ENCODE data around the gene PPARGC1A. TPM values are rescaled to one million over a fixed set of nuclear protein-coding genes. Genes with fewer than 3 reads are reported as not detected.

PPARGC1A gene
- total and polyA plus RNA-seq, 7 donors, result 7.8 to 89.3 (median 37.2) TPM

- no peak overlapping the region for H3K4me3 ChIP-seq
- H3K27ac ChIP-seq, result no peak overlapping the region
- no peak for TF ChIP-seq CTCF (IDR thresholded peaks at IDR 0.05)
- H3K27me3 ChIP-seq (ENCODE audit: insufficient read depth in 3 of 3, low read length in 2 of 3), result no peaks in the 10 kb centered on the region
- H3K4me1 ChIP-seq, result peaks cover 9% of the 10 kb centered on the region
- no peaks in the 10 kb centered on the region for H3K9me3 ChIP-seq
- no peak for DNase-seq
- no peaks in the 10 kb centered on the region for H3K36me3 ChIP-seq (ENCODE audit: insufficient read depth in 1 of 2, low read depth in 1 of 2)
- peak in 2 of 4 donors; percentile 15 to 30 for ATAC-seq
- intact Hi-C loops (cut with DNase I), result no loop called here
Measured at GRCh38 chr4:23775694-23776093, 114.2 kb downstream of the PPARGC1A start.

- Histone ChIP-seq H3K27ac (no peak overlapping the region), H3K4me1 (peaks cover 9% of the 10 kb centered on the region), H3K9me3 (no peaks in the 10 kb centered on the region), H3K27me3 (ENCODE audit: insufficient read depth in 3 of 3, low read length in 2 of 3) (no peaks in the 10 kb centered on the region), H3K36me3 (ENCODE audit: insufficient read depth in 1 of 2, low read depth in 1 of 2) (no peaks in the 10 kb centered on the region), H3K4me3 (no peak overlapping the region)
- ATAC-seq, result peak; percentile 54 to 82 (median 73)
- no peak for TF ChIP-seq CTCF (IDR thresholded peaks at IDR 0.05)
- WGBS, 3 donors, result 26 to 50% (median 28%) methylated on average over 5 of the region's 5 CpGs
- intact Hi-C loops (cut with DNase I), result no loop called here
- no peak for DNase-seq
Measured at GRCh38 chr4:23774909-23775308, 114.9 kb downstream of the PPARGC1A start.

GRCh38 chr4:23773884-23774636 lies 115.8 kb downstream of the PPARGC1A start:
- ATAC-seq (no peak), DNase-seq (no peak)
- no peak overlapping the region for H3K27ac ChIP-seq
- H3K4me1 ChIP-seq, result peaks cover 9% of the 10 kb centered on the region
- WGBS, 3 donors, result 64 to 75% (median 71%) methylated on average over 2 of the region's 2 CpGs
- intact Hi-C loops (cut with DNase I), result no loop called here
- TF ChIP-seq CTCF (IDR thresholded peaks at IDR 0.05), result no peak
- no peaks in the 10 kb centered on the region for H3K9me3 ChIP-seq
- no peaks in the 10 kb centered on the region for H3K36me3 ChIP-seq (ENCODE audit: insufficient read depth in 1 of 2, low read depth in 1 of 2)
- no peaks in the 10 kb centered on the region for H3K27me3 ChIP-seq (ENCODE audit: insufficient read depth in 3 of 3, low read length in 2 of 3)
- no peak overlapping the region for H3K4me3 ChIP-seq

- no peaks in the 10 kb centered on the region for H3K36me3 ChIP-seq (ENCODE audit: insufficient read depth in 1 of 2, low read depth in 1 of 2)
- H3K4me3 ChIP-seq, result no peak overlapping the region
- intact Hi-C loops (cut with DNase I), result no loop called here
- WGBS, 3 donors, result 60 to 66% (median 65%) methylated on average over 1 of the region's 1 CpG
- no peak for ATAC-seq
- DNase-seq, result no peak
- no peak overlapping the region for H3K27ac ChIP-seq
- no peak for TF ChIP-seq CTCF (IDR thresholded peaks at IDR 0.05)
- no peaks in the 10 kb centered on the region for H3K9me3 ChIP-seq
- peaks cover 2% of the 10 kb centered on the region for H3K4me1 ChIP-seq
- H3K27me3 ChIP-seq (ENCODE audit: insufficient read depth in 3 of 3, low read length in 2 of 3), result no peaks in the 10 kb centered on the region
Measured at GRCh38 chr4:23770011-23770410, 119.8 kb downstream of the PPARGC1A start.

- no peaks in the 10 kb centered on the region for H3K36me3 ChIP-seq (ENCODE audit: insufficient read depth in 1 of 2, low read depth in 1 of 2)
Measured at GRCh38 chr4:23769406-23769805, 120.4 kb downstream of the PPARGC1A start.

More at GRCh38 chr4:23769406-23769805, 120.4 kb downstream of the PPARGC1A start:
- no peak overlapping the region for H3K4me3 ChIP-seq
- TF ChIP-seq CTCF (IDR thresholded peaks at IDR 0.05), result no peak
- no peaks in the 10 kb centered on the region for H3K4me1 ChIP-seq
- ATAC-seq (no peak), DNase-seq (no peak)
- H3K27me3 ChIP-seq (ENCODE audit: insufficient read depth in 3 of 3, low read length in 2 of 3), result no peaks in the 10 kb centered on the region
- intact Hi-C loops (cut with DNase I), result no loop called here
- H3K27ac ChIP-seq, result no peak overlapping the region
- H3K9me3 ChIP-seq, result no peaks in the 10 kb centered on the region
